Measurements from ENCODE around the gene PSMC3. TPM values are rescaled to one million over a fixed set of nuclear protein-coding genes. Genes with fewer than 3 reads are reported as not detected.

PSMC3 gene
- total and polyA plus RNA-seq, 2 of the 13 experiments (the other 11 are each of a cell fraction or from before 2014, with no cell fraction given), result 75.8 to 214 TPM

DNA sequence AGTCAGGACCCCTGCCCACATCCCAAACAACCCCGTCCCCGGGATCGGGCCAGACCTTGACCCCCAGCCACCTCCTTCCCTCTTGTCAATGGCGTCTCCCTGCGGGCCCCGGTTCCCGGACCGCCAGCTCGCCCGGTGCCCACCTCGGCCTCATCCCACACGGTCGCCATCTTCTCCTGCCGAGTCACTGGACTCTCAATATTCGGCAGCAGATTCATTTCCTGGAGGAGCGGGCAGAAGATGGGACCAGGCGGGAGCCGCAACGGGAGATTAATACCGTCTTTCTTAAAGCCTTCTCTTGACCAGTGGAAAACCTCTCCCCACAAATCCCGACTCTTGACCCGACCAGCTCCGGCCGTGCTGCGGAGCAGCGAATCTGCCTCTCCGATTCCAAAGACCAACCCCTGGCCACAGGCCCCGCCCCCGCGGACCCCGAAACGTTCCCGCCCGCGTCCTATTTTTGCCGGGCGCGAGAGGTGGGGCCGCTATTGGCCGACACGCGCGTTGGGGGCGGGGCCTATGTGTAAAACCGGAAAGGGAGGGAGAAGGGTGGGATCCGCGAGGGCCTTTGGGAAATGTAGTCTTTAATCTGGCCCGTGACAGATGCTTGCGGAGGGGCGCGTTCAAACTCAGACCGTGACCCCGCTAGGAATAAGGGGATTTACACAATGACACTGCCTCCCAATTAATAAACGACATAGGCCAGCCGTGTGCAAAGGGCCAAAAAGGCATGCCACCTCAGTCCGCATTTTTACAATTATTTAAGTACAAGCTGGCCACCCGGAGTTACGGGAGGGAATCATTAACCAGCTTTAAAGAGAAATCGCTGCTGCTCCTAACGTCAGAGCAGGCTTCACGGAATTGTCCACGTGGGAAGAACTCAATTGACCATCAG is at the start of gene PSMC3 (continued):
- TF ChIP-seq MAX (IDR thresholded peaks at IDR 0.05) (peak; percentile 65), HOXA5 (CRISPR knock-in tag; IDR thresholded peaks at IDR 0.05) (peak; percentile 94), MXD4 (CRISPR knock-in tag; IDR thresholded peaks at IDR 0.05) (peak; percentile 37), CREB1 (IDR thresholded peaks at IDR 0.05) (peak; percentile 53; the same call in 1 of the 2 replicates), CREB1 (CRISPR knock-in tag; IDR thresholded peaks at IDR 0.05) (peak; percentile 91), ZNF383 (CRISPR knock-in tag; IDR thresholded peaks at IDR 0.05; ENCODE audit: borderline replicate concordance) (peak; percentile 70; the same call in 1 of the 2 replicates), NFKB2 (CRISPR knock-in tag; IDR thresholded peaks at IDR 0.05; ENCODE audit: borderline replicate concordance) (peak; percentile 45; the same call in 1 of the 2 replicates), SIN3A (IDR thresholded peaks at IDR 0.05; ENCODE audit: borderline replicate concordance, low read depth, low read length) (peak; percentile 56; the same call in 1 of the 2 replicates), FOXK1 (CRISPR knock-in tag; IDR thresholded peaks at IDR 0.05; ENCODE audit: borderline replicate concordance, low read depth) (peak; percentile 63), MEIS1 (CRISPR knock-in tag; IDR thresholded peaks at IDR 0.05; ENCODE audit: borderline replicate concordance) (peak; percentile 59; the same call in 1 of the 2 replicates), TFAP4 (IDR thresholded peaks at IDR 0.05; ENCODE audit: borderline replicate concordance, low read depth) (0 out of 2 replicates have a peak, but pooled peaks have one; percentile 10), USF2 (IDR thresholded peaks at IDR 0.05; ENCODE audit: low read depth, low read length) (peak; percentile 22; the same call in 1 of the 2 replicates), USF2 (CRISPR knock-in tag; IDR thresholded peaks at IDR 0.05; ENCODE audit: borderline replicate concordance) (peak; percentile 29; the same call in 1 of the 2 replicates), ZFX (CRISPR knock-in tag; IDR thresholded peaks at IDR 0.05; ENCODE audit: low read depth) (peak; percentile 34), NR2F6 (IDR thresholded peaks at IDR 0.05) (no peak), NR2F6 (CRISPR knock-in tag; IDR thresholded peaks at IDR 0.05) (peak; percentile 39; the same call in 1 of the 2 replicates), SUZ12 (IDR thresholded peaks at IDR 0.05; ENCODE audit: low read depth, low read length) (peak; percentile 57; the same call in 1 of the 2 replicates), ZNF615 (CRISPR knock-in tag; IDR thresholded peaks at IDR 0.05; ENCODE audit: borderline replicate concordance) (no peak), ZNF878 (CRISPR knock-in tag; IDR thresholded peaks at IDR 0.05) (0 out of 2 replicates have a peak, but pooled peaks have one; percentile 38), POLR2AphosphoS5 (IDR thresholded peaks at IDR 0.05; ENCODE audit: low read depth, low read length) (peak; percentile 76), RBM39 (IDR thresholded peaks at IDR 0.05; ENCODE audit: low read depth, low read length, poor library complexity, severe bottlenecking) (peak; percentile 98), MEIS2 (CRISPR knock-in tag; IDR thresholded peaks at IDR 0.05) (peak; percentile 57; the same call in 1 of the 2 replicates), ZNF264 (CRISPR knock-in tag; IDR thresholded peaks at IDR 0.05) (peak; percentile 57; the same call in 1 of the 2 replicates), ASH2L (IDR thresholded peaks at IDR 0.05; ENCODE audit: insufficient read length, low read depth, low read length) (peak; percentile 92), TOPORS (CRISPR knock-in tag; IDR thresholded peaks at IDR 0.05) (peak; percentile 63; the same call in 1 of the 2 replicates)
- TF ChIP-seq, protein P1, sequence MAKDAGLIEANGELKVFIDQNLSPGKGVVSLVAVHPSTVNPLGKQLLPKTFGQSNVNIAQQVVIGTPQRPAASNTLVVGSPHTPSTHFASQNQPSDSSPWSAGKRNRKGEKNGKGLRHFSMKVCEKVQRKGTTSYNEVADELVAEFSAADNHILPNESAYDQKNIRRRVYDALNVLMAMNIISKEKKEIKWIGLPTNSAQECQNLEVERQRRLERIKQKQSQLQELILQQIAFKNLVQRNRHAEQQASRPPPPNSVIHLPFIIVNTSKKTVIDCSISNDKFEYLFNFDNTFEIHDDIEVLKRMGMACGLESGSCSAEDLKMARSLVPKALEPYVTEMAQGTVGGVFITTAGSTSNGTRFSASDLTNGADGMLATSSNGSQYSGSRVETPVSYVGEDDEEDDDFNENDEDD (CRISPR knock-in tag; IDR thresholded peaks at IDR 0.05; ENCODE audit: borderline replicate concordance), result peak; percentile 96; the same call in 1 of the 2 replicates
